ENCODE results near the gene TSKU. TPM values are rescaled to one million over a fixed set of nuclear protein-coding genes. Genes with fewer than 3 reads are reported as not detected.
A peak's percentile ranks its signal among the peaks of the same experiment; 100 is the strongest.

TSKU gene
- total and polyA plus RNA-seq, 4 experiments from 2014 or later = 0.13 TPM; not detected in 3

GRCh38 chr11:76738618-76739240 is 44.4 kb upstream of the TSKU start:
- no peak for DNase-seq
- H3K4me1 Mint-ChIP-seq = no peaks in the 10 kb centered on the region
- no peaks in the 10 kb centered on the region for H3K36me3 Mint-ChIP-seq
- H3K4me3 Mint-ChIP-seq = no peak overlapping the region
- Histone ChIP-seq H3K9me3 (ENCODE audit: control insufficient read depth in 1 of 2, low read length in 2 of 2) (no peaks in the 10 kb centered on the region), H3K27ac (ENCODE audit: low read depth, low read length) (no peak overlapping the region), H3K4me1 (ENCODE audit: insufficient read depth, low read length) (no peaks in the 10 kb centered on the region), H3K4me3 (ENCODE audit: low read length in 2 of 2) (no peak overlapping the region), H3K27me3 (ENCODE audit: insufficient read depth, low read length) (no peaks in the 10 kb centered on the region), H3K36me3 (ENCODE audit: insufficient read depth, low read length) (no peaks in the 10 kb centered on the region)
- CTCF ChIA-PET (ENCODE audit: partially characterized antibody) = interaction anchor here (8.2 kb wide), 1 partner anchor 63 kb away, joined by 166 read pairs; no protein-coding TSS in a partner anchor
- intact Hi-C loops (cut with micrococcal nuclease) = no loop called here
- H3K9me3 Mint-ChIP-seq = no peaks in the 10 kb centered on the region
- peaks cover 5% of the 10 kb centered on the region in 2 donors for H3K27me3 Mint-ChIP-seq
- peak overlapping the region in 1 of 7 donors; percentile 14 for H3K27ac Mint-ChIP-seq
- POLR2A ChIA-PET (ENCODE audit: partially characterized antibody) = no interaction called here

GRCh38 chr11:76739798-76740197 is 43.4 kb upstream of the TSKU start:
- no peaks in the 10 kb centered on the region for H3K36me3 ChIP-seq (ENCODE audit: insufficient read depth, low read length)
- H3K4me3 ChIP-seq (ENCODE audit: low read length in 2 of 2) = no peak overlapping the region
- no peaks in the 10 kb centered on the region for H3K36me3 Mint-ChIP-seq
- H3K9me3 ChIP-seq (ENCODE audit: control insufficient read depth in 1 of 2, low read length in 2 of 2) = no peaks in the 10 kb centered on the region
- intact Hi-C loops (cut with micrococcal nuclease) = no loop called here
- H3K27ac Mint-ChIP-seq = no peak overlapping the region
- peaks cover 5% of the 10 kb centered on the region in 2 donors for H3K27me3 Mint-ChIP-seq
- H3K4me1 Mint-ChIP-seq = no peaks in the 10 kb centered on the region
- no peaks in the 10 kb centered on the region for H3K27me3 ChIP-seq (ENCODE audit: insufficient read depth, low read length)
- DNase-seq = no peak
- H3K4me1 ChIP-seq (ENCODE audit: insufficient read depth, low read length) = no peaks in the 10 kb centered on the region
- H3K27ac ChIP-seq (ENCODE audit: low read depth, low read length) = no peak overlapping the region
- CTCF ChIA-PET (ENCODE audit: partially characterized antibody) = interaction anchor here (2.0 kb wide), 1 partner anchor 59 kb away, joined by 7 read pairs; no protein-coding TSS in a partner anchor
- POLR2A ChIA-PET (ENCODE audit: partially characterized antibody) = no interaction called here
- no peak overlapping the region for H3K4me3 Mint-ChIP-seq
- H3K9me3 Mint-ChIP-seq = no peaks in the 10 kb centered on the region

GRCh38 chr11:76740772-76741171 is 42.4 kb upstream of the TSKU start:
- Histone ChIP-seq H3K27me3 (ENCODE audit: insufficient read depth, low read length) (no peaks in the 10 kb centered on the region), H3K27ac (ENCODE audit: low read depth, low read length) (no peak overlapping the region), H3K36me3 (ENCODE audit: insufficient read depth, low read length) (no peaks in the 10 kb centered on the region), H3K4me3 (ENCODE audit: low read length in 2 of 2) (no peak overlapping the region), H3K9me3 (ENCODE audit: control insufficient read depth in 1 of 2, low read length in 2 of 2) (no peaks in the 10 kb centered on the region), H3K4me1 (ENCODE audit: insufficient read depth, low read length) (no peaks in the 10 kb centered on the region)
- Mint-ChIP-seq H3K36me3 (no peaks in the 10 kb centered on the region), H3K4me3 (no peak overlapping the region), H3K27ac (no peak overlapping the region), H3K27me3 (peaks cover 5 to 6% of the 10 kb centered on the region in 2 donors), H3K9me3 (no peaks in the 10 kb centered on the region), H3K4me1 (no peaks in the 10 kb centered on the region)
- DNase-seq = no peak
- CTCF ChIA-PET (ENCODE audit: partially characterized antibody) = interaction anchor here (2.0 kb wide), 1 partner anchor 58 kb away, joined by 7 read pairs; no protein-coding TSS in a partner anchor
- intact Hi-C loops (cut with micrococcal nuclease) = no loop called here
- POLR2A ChIA-PET (ENCODE audit: partially characterized antibody) = no interaction called here

GRCh38 chr11:76742902-76743301 is 40.3 kb upstream of the TSKU start:
- Mint-ChIP-seq H3K4me1 (no peaks in the 10 kb centered on the region), H3K9me3 (no peaks in the 10 kb centered on the region), H3K27me3 (peaks cover 6 to 9% of the 10 kb centered on the region in 2 donors), H3K27ac (no peak overlapping the region), H3K36me3 (no peaks in the 10 kb centered on the region), H3K4me3 (no peak overlapping the region)
- Histone ChIP-seq H3K9me3 (ENCODE audit: control insufficient read depth in 1 of 2, low read length in 2 of 2) (no peaks in the 10 kb centered on the region), H3K4me3 (ENCODE audit: low read length in 2 of 2) (no peak overlapping the region), H3K27ac (ENCODE audit: low read depth, low read length) (no peak overlapping the region), H3K36me3 (ENCODE audit: insufficient read depth, low read length) (no peaks in the 10 kb centered on the region), H3K27me3 (ENCODE audit: insufficient read depth, low read length) (no peaks in the 10 kb centered on the region), H3K4me1 (ENCODE audit: insufficient read depth, low read length) (no peaks in the 10 kb centered on the region)
- intact Hi-C loops (cut with micrococcal nuclease) = no loop called here
- CTCF ChIA-PET (ENCODE audit: partially characterized antibody) = interaction anchor here (1.4 to 2.1 kb wide), 4 partner anchors 9 to 65 kb away, joined by 3 to 7 read pairs (median 6); no protein-coding TSS in a partner anchor
- no peak for DNase-seq
- POLR2A ChIA-PET (ENCODE audit: partially characterized antibody) = no interaction called here

GRCh38 chr11:76744186-76745043 is 38.7 kb upstream of the TSKU start:
- ChIA-PET POLR2A (ENCODE audit: partially characterized antibody) (no interaction called here), CTCF (ENCODE audit: partially characterized antibody) (interaction anchor here (2.1 kb wide), 1 partner anchor 22 kb away, joined by 6 read pairs; no protein-coding TSS in a partner anchor)

GRCh38 chr11:76745044-76745376 is 38.1 kb upstream of the TSKU start:
- H3K9me3 ChIP-seq (ENCODE audit: control insufficient read depth in 1 of 2, low read length in 2 of 2) = no peaks in the 10 kb centered on the region
- H3K36me3 ChIP-seq (ENCODE audit: insufficient read depth, low read length) = no peaks in the 10 kb centered on the region
- H3K4me1 ChIP-seq (ENCODE audit: insufficient read depth, low read length) = no peaks in the 10 kb centered on the region
- no peak for DNase-seq
- no peaks in the 10 kb centered on the region for H3K27me3 ChIP-seq (ENCODE audit: insufficient read depth, low read length)
- ChIA-PET POLR2A (ENCODE audit: partially characterized antibody) (no interaction called here), CTCF (ENCODE audit: partially characterized antibody) (no interaction called here)
- Mint-ChIP-seq H3K27ac (peak overlapping the region in 1 of 7 donors; percentile 48), H3K4me1 (no peaks in the 10 kb centered on the region), H3K27me3 (peaks cover 1 to 6% of the 10 kb centered on the region in 2 donors), H3K9me3 (no peaks in the 10 kb centered on the region), H3K4me3 (no peak overlapping the region), H3K36me3 (no peaks in the 10 kb centered on the region)
- intact Hi-C loops (cut with micrococcal nuclease) = no loop called here
- H3K27ac ChIP-seq (ENCODE audit: low read depth, low read length) = no peak overlapping the region
- H3K4me3 ChIP-seq (ENCODE audit: low read length in 2 of 2) = no peak overlapping the region

More at GRCh38 chr11:76744186-76745043, 38.7 kb upstream of the TSKU start:
- peaks cover 1 to 6% of the 10 kb centered on the region in 2 donors for H3K27me3 Mint-ChIP-seq
- no peak for DNase-seq
- no peak overlapping the region for H3K4me3 Mint-ChIP-seq
- H3K36me3 Mint-ChIP-seq = no peaks in the 10 kb centered on the region
- H3K27me3 ChIP-seq (ENCODE audit: insufficient read depth, low read length) = no peaks in the 10 kb centered on the region
- no peak overlapping the region for H3K27ac ChIP-seq (ENCODE audit: low read depth, low read length)
- no peaks in the 10 kb centered on the region for H3K4me1 ChIP-seq (ENCODE audit: insufficient read depth, low read length)
- H3K27ac Mint-ChIP-seq = peak overlapping the region in 2 of 7 donors; percentile 48 to 60
- H3K36me3 ChIP-seq (ENCODE audit: insufficient read depth, low read length) = no peaks in the 10 kb centered on the region
- H3K9me3 ChIP-seq (ENCODE audit: control insufficient read depth in 1 of 2, low read length in 2 of 2) = no peaks in the 10 kb centered on the region
- H3K9me3 Mint-ChIP-seq = no peaks in the 10 kb centered on the region
- H3K4me1 Mint-ChIP-seq = no peaks in the 10 kb centered on the region
- no peak overlapping the region for H3K4me3 ChIP-seq (ENCODE audit: low read length in 2 of 2)
- intact Hi-C loops (cut with micrococcal nuclease) = no loop called here

GRCh38 chr11:76745561-76746207 is 37.5 kb upstream of the TSKU start:
- POLR2A ChIA-PET (ENCODE audit: partially characterized antibody) = interaction anchor here (1.0 kb wide), 1 partner anchor 15 kb away, joined by 3 read pairs; no protein-coding TSS in a partner anchor
- no peak overlapping the region for H3K27ac ChIP-seq (ENCODE audit: low read depth, low read length)
- intact Hi-C loops (cut with micrococcal nuclease) = no loop called here
- no peaks in the 10 kb centered on the region for H3K4me1 Mint-ChIP-seq
- no peak overlapping the region for H3K4me3 Mint-ChIP-seq
- no peaks in the 10 kb centered on the region for H3K36me3 ChIP-seq (ENCODE audit: insufficient read depth, low read length)
- DNase-seq = no peak
- no peaks in the 10 kb centered on the region for H3K27me3 ChIP-seq (ENCODE audit: insufficient read depth, low read length)
- H3K4me3 ChIP-seq (ENCODE audit: low read length in 2 of 2) = no peak overlapping the region
- H3K36me3 Mint-ChIP-seq = no peaks in the 10 kb centered on the region
- no peak overlapping the region for H3K27ac Mint-ChIP-seq
- CTCF ChIA-PET (ENCODE audit: partially characterized antibody) = no interaction called here
- H3K9me3 ChIP-seq (ENCODE audit: control insufficient read depth in 1 of 2, low read length in 2 of 2) = no peaks in the 10 kb centered on the region
- no peaks in the 10 kb centered on the region for H3K4me1 ChIP-seq (ENCODE audit: insufficient read depth, low read length)
- no peaks in the 10 kb centered on the region for H3K9me3 Mint-ChIP-seq
- H3K27me3 Mint-ChIP-seq = peaks cover 3 to 6% of the 10 kb centered on the region in 2 donors
